B cell (primary cell): ENCODE results near the gene PACSIN1. TPM values are rescaled to one million over a fixed set of nuclear protein-coding genes. Genes with fewer than 3 reads are reported as not detected.

ENCODE experiments used
- ATAC-seq: fragments of 200-7000 bp; cut with Tn5 transposase; one replicate; pipeline ENCODE4 v1.10.0; 2021; ENCODE audit warnings: low read depth, mild to moderate bottlenecking, moderate number of reproducible peaks, moderate library complexity
- CTCF ChIA-PET: fragments of 350-600 bp; sonication (Branson Sonifier 250); formaldehyde crosslinking; loops from one replicate; lab custom pipeline; 2021; ENCODE audit warnings: antibody characterized with exemption, inconsistent platforms; lab: Charles Lee
- POLR2A ChIA-PET: fragments of 350-600 bp; sonication (Branson Sonifier 250); formaldehyde crosslinking; loops from one replicate; lab custom pipeline; 2021; ENCODE audit warnings: antibody characterized with exemption; lab: Charles Lee
- DNase-seq: peaks from one replicate; pipeline ENCODE4 v3.0.0; 2013
- H2AFZ ChIP-seq: 2 replicates; pipeline ENCODE4 v1.6.1; 2012; ENCODE audit warnings: mild to moderate bottlenecking, low read depth, low read length; ENCODE audit not compliant: insufficient read depth, poor library complexity, severe bottlenecking
- H3K27ac ChIP-seq, 2 donors: 1 replicate in 1 of 2; 2 replicates in 1 of 2; pipeline ENCODE4 v1.5.1; 2012 to 2013; ENCODE audit warnings: low read length in 2 of 2, mild to moderate bottlenecking in 2 of 2, moderate library complexity in 1 of 2
- H3K27me3 ChIP-seq, 4 experiments: fragments of 200-600 bp in 1 of 4; sonication (generic) in 1 of 4; replicated peaks in 1 of 4; 1 replicate in 2 of 4; 2 replicates in 2 of 4; pipeline versions ENCODE4 v1.6.1 to v1.7.0; 2013 to 2016; ENCODE audit warnings: low read length in 3 of 4, mild to moderate bottlenecking in 2 of 4, mixed read lengths in 1 of 4, moderate library complexity in 1 of 4; ENCODE audit not compliant: insufficient read depth in 4 of 4, control insufficient read depth in 3 of 4; ENCODE audit errors: control extremely low read depth in 1 of 4
- H3K36me3 ChIP-seq, 2 experiments: replicated peaks in 1 of 2; 1 replicate in 1 of 2; 2 replicates in 1 of 2; pipeline versions ENCODE4 v1.6.1 to v1.7.1; 2013; ENCODE audit warnings: low read length in 1 of 2; ENCODE audit not compliant: insufficient read depth in 2 of 2, control insufficient read depth in 1 of 2; ENCODE audit errors: control extremely low read depth in 1 of 2, extremely low read depth in 1 of 2
- H3K4me1 ChIP-seq, 2 donors: fragments of 200-600 bp in 1 of 2; sonication (generic) in 1 of 2; 1 replicate in 1 of 2; 2 replicates in 1 of 2; pipeline versions ENCODE4 v1.5.1 to v1.6.1; 2013 to 2017; ENCODE audit warnings: low read length in 2 of 2; ENCODE audit not compliant: control insufficient read depth in 2 of 2, insufficient read depth in 2 of 2
- H3K4me2 ChIP-seq: replicated peaks from 2 replicates; pipeline ENCODE3; 2012; ENCODE audit warnings: mild to moderate bottlenecking, low read depth, low read length; ENCODE audit not compliant: poor library complexity, severe bottlenecking
- H3K4me3 ChIP-seq, 5 experiments: fragments of 200-600 bp in 1 of 5; sonication (generic) in 1 of 5; 1 replicate in 3 of 5; 2 replicates in 2 of 5; pipeline versions ENCODE4 v1.5.1 to v1.7.0; 2011 to 2016; ENCODE audit warnings: low read length in 4 of 5, mild to moderate bottlenecking in 4 of 5, low read depth in 2 of 5, control low read depth in 1 of 5, moderate library complexity in 1 of 5; ENCODE audit not compliant: insufficient read depth in 1 of 5; ENCODE audit errors: control extremely low read depth in 1 of 5, extremely low read depth in 1 of 5
- H3K79me2 ChIP-seq: fragments of 200-600 bp; sonication (generic); one replicate; pipeline ENCODE4 v1.6.0; 2016; ENCODE audit warnings: low read length; ENCODE audit not compliant: control insufficient read depth, insufficient read depth
- H3K9ac ChIP-seq: fragments of 200-600 bp; sonication (generic); 2 replicates; pipeline ENCODE4 v1.6.1; 2017; ENCODE audit warnings: mild to moderate bottlenecking, low read length, moderate library complexity
- H3K9me3 ChIP-seq, 3 donors: one replicate each; pipeline versions ENCODE4 v1.6.1 to v1.7.1; 2013; ENCODE audit warnings: low read length in 2 of 3; ENCODE audit not compliant: control insufficient read depth in 2 of 3, insufficient read depth in 1 of 3; ENCODE audit errors: control extremely low read depth in 1 of 3
- H4K20me1 ChIP-seq: 2 replicates; pipeline ENCODE4 v1.6.0; 2012; ENCODE audit warnings: mild to moderate bottlenecking, low read length; ENCODE audit not compliant: insufficient read depth, control insufficient read depth, poor library complexity, severe bottlenecking
- H3K27ac Mint-ChIP-seq: one replicate; pipeline ENCODE4 v1.8.0; 2021; ENCODE audit warnings: mixed read lengths
- H3K27me3 Mint-ChIP-seq: one replicate; pipeline ENCODE4 v1.8.0; 2021; ENCODE audit warnings: mixed read lengths
- H3K4me1 Mint-ChIP-seq: one replicate; pipeline ENCODE4 v1.8.0; 2021; ENCODE audit warnings: mixed read lengths
- H3K4me3 Mint-ChIP-seq: one replicate; pipeline ENCODE4 v1.8.0; 2021; ENCODE audit warnings: mixed read lengths
- H3K9me3 Mint-ChIP-seq: one replicate; pipeline ENCODE4 v1.8.0; 2022; ENCODE audit warnings: mixed read lengths; ENCODE audit not compliant: insufficient read depth
- EZH2 ChIP-seq: IDR thresholded peaks from 2 replicates; pipeline ENCODE4 v1.6.1; 2012; ENCODE audit warnings: borderline replicate concordance, low read depth, mild to moderate bottlenecking, moderate library complexity, low read length; ENCODE audit not compliant: insufficient read depth, poor library complexity, severe bottlenecking
- WGBS: methylation state at CpG from one replicate; pipeline ENCODE4 v1.1.5; 2013; ENCODE audit warnings: missing lambda C conversion rate; ENCODE audit not compliant: insufficient coverage; 5-methylcytosine and 5-hydroxymethylcytosine counted together
- intact Hi-C: fragments of 100-400 bp; cut with micrococcal nuclease; formaldehyde crosslinking; loops from one replicate; pipeline ENCODE4 v1.10.0; 2022
- polyA plus RNA-seq: library from polyadenylated mRNA; depleted of rRNA; stranded (reverse); fragments of >200 nt; gene quantifications from 2 replicates; pipeline ENCODE4 v1.2.3, GENCODE V29; 2012
- total RNA-seq, 2 donors: library from RNA; stranded (reverse); fragments of 120-200 nt in 1 of 2; gene quantifications; 1 replicate in 1 of 2; 2 replicates in 1 of 2; pipeline versions ENCODE4 v1.2.3 to v1.2.4, GENCODE V29; 2013 to 2022
- TF ChIP-seq, protein P1 (sequence below): fragments of 200-600 bp; IDR thresholded peaks from one replicate; pipeline ENCODE4 v1.8.0; 2022; ENCODE audit warnings: antibody characterized with exemption, mild to moderate bottlenecking

The PACSIN1 gene
- total and polyA plus RNA-seq, 2 donors (not counting 1 experiment from before 2014, with no cell fraction given): 0.18 to 0.20 TPM

DNA sequence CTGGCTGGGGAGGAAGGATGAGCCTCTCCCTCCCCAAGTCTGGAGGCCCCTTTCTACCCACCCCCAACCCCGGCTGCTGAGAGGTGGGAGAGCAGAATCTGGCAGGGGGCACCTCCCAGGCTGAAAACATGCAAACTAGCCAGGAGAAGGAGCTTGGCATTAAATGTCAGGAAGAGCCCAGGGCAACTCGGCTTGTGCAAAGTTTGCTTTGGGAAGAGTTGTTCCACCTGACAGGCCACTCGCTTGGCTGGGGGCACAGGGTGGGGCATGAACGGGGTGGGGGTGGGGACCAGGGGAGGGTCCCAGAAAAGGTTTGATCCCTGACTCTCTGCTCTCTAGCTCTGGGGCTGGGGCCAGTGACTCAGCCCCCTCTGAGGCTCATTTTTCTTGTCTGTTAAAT is 87.3 kb downstream of the PACSIN1 start:
- peaks cover 4% of the 10 kb centered on the region for H3K27me3 Mint-ChIP-seq
- Histone ChIP-seq H2AFZ (no peak overlapping the region), H3K79me2 (no peaks in the 10 kb centered on the region), H3K4me1 (peaks cover 0 to 6% of the 10 kb centered on the region in 2 donors), H3K4me3 (no peak overlapping the region), H4K20me1 (no peaks in the 10 kb centered on the region), H3K27ac (no peak overlapping the region), H3K9ac (no peak overlapping the region), H3K9me3 (peaks cover 0 to 7% (median 1%) of the 10 kb centered on the region in 3 donors), H3K27me3 (no peaks in the 10 kb centered on the region), H3K36me3 (no peaks in the 10 kb centered on the region), H3K4me2 (no peak overlapping the region)
- intact Hi-C loops: no loop called here
- DNase-seq: no peak
- TF ChIP-seq, protein P1, sequence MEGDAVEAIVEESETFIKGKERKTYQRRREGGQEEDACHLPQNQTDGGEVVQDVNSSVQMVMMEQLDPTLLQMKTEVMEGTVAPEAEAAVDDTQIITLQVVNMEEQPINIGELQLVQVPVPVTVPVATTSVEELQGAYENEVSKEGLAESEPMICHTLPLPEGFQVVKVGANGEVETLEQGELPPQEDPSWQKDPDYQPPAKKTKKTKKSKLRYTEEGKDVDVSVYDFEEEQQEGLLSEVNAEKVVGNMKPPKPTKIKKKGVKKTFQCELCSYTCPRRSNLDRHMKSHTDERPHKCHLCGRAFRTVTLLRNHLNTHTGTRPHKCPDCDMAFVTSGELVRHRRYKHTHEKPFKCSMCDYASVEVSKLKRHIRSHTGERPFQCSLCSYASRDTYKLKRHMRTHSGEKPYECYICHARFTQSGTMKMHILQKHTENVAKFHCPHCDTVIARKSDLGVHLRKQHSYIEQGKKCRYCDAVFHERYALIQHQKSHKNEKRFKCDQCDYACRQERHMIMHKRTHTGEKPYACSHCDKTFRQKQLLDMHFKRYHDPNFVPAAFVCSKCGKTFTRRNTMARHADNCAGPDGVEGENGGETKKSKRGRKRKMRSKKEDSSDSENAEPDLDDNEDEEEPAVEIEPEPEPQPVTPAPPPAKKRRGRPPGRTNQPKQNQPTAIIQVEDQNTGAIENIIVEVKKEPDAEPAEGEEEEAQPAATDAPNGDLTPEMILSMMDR: no peak
- TF ChIP-seq EZH2: no peak
- ChIA-PET POLR2A (no interaction called here), CTCF (no interaction called here)
- no peaks in the 10 kb centered on the region for H3K9me3 Mint-ChIP-seq
- no peak overlapping the region for H3K27ac Mint-ChIP-seq
- no peak for ATAC-seq
- H3K4me3 Mint-ChIP-seq: no peak overlapping the region
- H3K4me1 Mint-ChIP-seq: peaks cover 7% of the 10 kb centered on the region
- 90% methylated on average over 2 of the region's 4 CpGs for WGBS

DNA sequence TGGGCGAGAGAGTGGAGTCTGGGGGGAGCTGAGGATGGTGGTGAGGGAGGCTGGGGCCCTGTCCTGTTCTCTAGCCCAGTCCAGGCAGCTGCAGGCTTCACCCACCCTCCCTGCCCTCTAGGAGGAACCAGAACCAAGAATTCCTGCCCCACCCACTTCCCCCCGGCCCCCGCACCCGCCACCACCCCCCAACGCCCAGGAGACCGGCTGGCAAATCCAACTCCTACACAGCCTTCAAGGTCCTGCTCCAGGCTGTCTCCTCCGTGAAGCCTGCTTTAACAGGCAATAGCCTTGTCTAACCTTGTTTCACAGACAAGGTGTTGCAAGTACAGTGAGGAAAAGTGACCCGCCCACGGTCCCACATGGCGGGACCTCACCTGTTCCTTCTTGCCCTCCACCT is 87.9 kb downstream of the PACSIN1 start:
- Histone ChIP-seq H3K27ac (no peak overlapping the region), H3K4me1 (peaks cover 0 to 6% of the 10 kb centered on the region in 2 donors), H4K20me1 (no peaks in the 10 kb centered on the region), H3K36me3 (no peaks in the 10 kb centered on the region), H3K9me3 (peaks cover 0 to 11% (median 4%) of the 10 kb centered on the region in 3 donors), H3K79me2 (no peaks in the 10 kb centered on the region), H3K9ac (no peak overlapping the region), H3K27me3 (no peaks in the 10 kb centered on the region), H3K4me3 (no peak overlapping the region), H3K4me2 (no peak overlapping the region), H2AFZ (peak overlapping the region; percentile 22)
- CTCF ChIA-PET: no interaction called here
- no peak for TF ChIP-seq EZH2
- ATAC-seq: no peak
- Mint-ChIP-seq H3K4me3 (no peak overlapping the region), H3K27ac (no peak overlapping the region), H3K9me3 (no peaks in the 10 kb centered on the region), H3K27me3 (peaks cover 4% of the 10 kb centered on the region), H3K4me1 (peaks cover 7% of the 10 kb centered on the region)
- POLR2A ChIA-PET: no interaction called here
- DNase-seq: no peak
- intact Hi-C loops: no loop called here
- WGBS: 56% methylated on average over 6 of the region's 10 CpGs
